ENCODE results near the gene USH2A. TPM values are rescaled to one million over a fixed set of nuclear protein-coding genes. Genes with fewer than 3 reads are reported as not detected.
A peak's percentile ranks its signal among the peaks of the same experiment; 100 is the strongest.

USH2A gene
- total and polyA plus RNA-seq, 2 experiments from 2014 or later, result 0.24 TPM; not detected in 1

GRCh38 chr1:216430744-216431143 is 7.5 kb upstream of the USH2A start:
- H3K27ac ChIP-seq, result no peak overlapping the region
- no peak for TF ChIP-seq CTCF (IDR thresholded peaks at IDR 0.05; ENCODE audit: low read depth, low read length)
- no peak for DNase-seq (ENCODE audit: low read depth in 1 of 2, low spot score in 1 of 2)
- no peaks in the 10 kb centered on the region for H3K36me3 ChIP-seq
- H3K27me3 ChIP-seq, result no peaks in the 10 kb centered on the region
- no peaks in the 10 kb centered on the region for H3K9me3 ChIP-seq (ENCODE audit: low read depth)
- no peak overlapping the region for H3K4me3 ChIP-seq
- peaks cover 8% of the 10 kb centered on the region for H3K4me1 ChIP-seq (ENCODE audit: low read depth)

- no peaks in the 10 kb centered on the region for H3K9me3 ChIP-seq (ENCODE audit: low read depth)
- peak; percentile 36 to 81 for DNase-seq (ENCODE audit: low read depth in 1 of 2, low spot score in 1 of 2)
- no peaks in the 10 kb centered on the region for H3K27me3 ChIP-seq
- H3K36me3 ChIP-seq, result no peaks in the 10 kb centered on the region
- H3K4me1 ChIP-seq (ENCODE audit: low read depth), result peaks cover 10% of the 10 kb centered on the region
- TF ChIP-seq CTCF (IDR thresholded peaks at IDR 0.05; ENCODE audit: low read depth, low read length), result no peak
- no peak overlapping the region for H3K27ac ChIP-seq
- H3K4me3 ChIP-seq, result no peak overlapping the region
Measured at GRCh38 chr1:216425577-216425976, 2.3 kb upstream of the USH2A start.

GRCh38 chr1:216420746-216421145 is 2.5 kb downstream of the USH2A start:
- no peaks in the 10 kb centered on the region for H3K36me3 ChIP-seq
- TF ChIP-seq CTCF (IDR thresholded peaks at IDR 0.05; ENCODE audit: low read depth, low read length), result no peak

GRCh38 chr1:216420263-216420662 is 3.0 kb downstream of the USH2A start:
- no peaks in the 10 kb centered on the region for H3K27me3 ChIP-seq
- no peak overlapping the region for H3K27ac ChIP-seq
- H3K4me3 ChIP-seq, result no peak overlapping the region
- no peaks in the 10 kb centered on the region for H3K36me3 ChIP-seq
- TF ChIP-seq CTCF (IDR thresholded peaks at IDR 0.05; ENCODE audit: low read depth, low read length), result no peak
- H3K4me1 ChIP-seq (ENCODE audit: low read depth), result peaks cover 2% of the 10 kb centered on the region
- H3K9me3 ChIP-seq (ENCODE audit: low read depth), result no peaks in the 10 kb centered on the region
- DNase-seq (ENCODE audit: low read depth in 1 of 2, low spot score in 1 of 2), result no peak

More at GRCh38 chr1:216420746-216421145, 2.5 kb downstream of the USH2A start:
- Histone ChIP-seq H3K27me3 (no peaks in the 10 kb centered on the region), H3K4me3 (no peak overlapping the region), H3K27ac (no peak overlapping the region), H3K4me1 (ENCODE audit: low read depth) (peaks cover 7% of the 10 kb centered on the region), H3K9me3 (ENCODE audit: low read depth) (no peaks in the 10 kb centered on the region)
- no peak for DNase-seq (ENCODE audit: low read depth in 1 of 2, low spot score in 1 of 2)

- Histone ChIP-seq H3K4me3 (no peak overlapping the region), H3K9me3 (ENCODE audit: low read depth) (no peaks in the 10 kb centered on the region), H3K27ac (no peak overlapping the region), H3K4me1 (ENCODE audit: low read depth) (no peaks in the 10 kb centered on the region), H3K36me3 (no peaks in the 10 kb centered on the region), H3K27me3 (no peaks in the 10 kb centered on the region)
- TF ChIP-seq CTCF (IDR thresholded peaks at IDR 0.05; ENCODE audit: low read depth, low read length), result no peak
- DNase-seq (ENCODE audit: low read depth in 1 of 2, low spot score in 1 of 2), result peak in 1 of 2 donors; percentile 0
Measured at GRCh38 chr1:216416488-216416887, 6.8 kb downstream of the USH2A start.

- TF ChIP-seq CTCF (IDR thresholded peaks at IDR 0.05; ENCODE audit: low read depth, low read length), result no peak
- DNase-seq (ENCODE audit: low read depth in 1 of 2, low spot score in 1 of 2), result no peak
- Histone ChIP-seq H3K27me3 (no peaks in the 10 kb centered on the region), H3K4me1 (ENCODE audit: low read depth) (no peaks in the 10 kb centered on the region), H3K4me3 (no peak overlapping the region), H3K36me3 (no peaks in the 10 kb centered on the region), H3K9me3 (ENCODE audit: low read depth) (no peaks in the 10 kb centered on the region), H3K27ac (no peak overlapping the region)
Measured at GRCh38 chr1:216410026-216410425, 13.2 kb downstream of the USH2A start.
